K562 (cell line): ENCODE measurements around the gene LSS. TPM values are rescaled to one million over a fixed set of nuclear protein-coding genes. Genes with fewer than 3 reads are reported as not detected.

Experiments used
- ATAC-seq: fragments of 200-7000 bp; cut with Tn5 transposase; 3 replicates; pipeline ENCODE4 v1.9.1; 2020; ENCODE audit warnings: moderate library complexity
- BruUV-seq: library from RNA; stranded (reverse); fragments of 400-500 nt; replicated peaks from 2 replicates; lab custom pipeline; 2021; lab: Mats Ljungman, UMichigan
- CTCF ChIA-PET: fragments of 300-600 bp; formaldehyde crosslinking; extraction: SDS; loops from one replicate; lab custom pipeline; 2021; ENCODE audit warnings: low intra/inter-chr PET ratio; lab: Yijun Ruan, JAX
- POLR2A ChIA-PET: fragments of 300-600, 350-650 bp; sonication (Branson Sonifier 250); formaldehyde crosslinking; extraction: SDS; loops from one replicate; lab custom pipeline; 2021; ENCODE audit warnings: antibody characterized with exemption, inconsistent platforms; lab: Yijun Ruan, JAX
- DNase-seq, 4 experiments: peaks; one replicate each; pipeline versions ENCODE4 v3.0.0 to v3.0.0-alpha.2; 2011 to 2018; ENCODE audit warnings: low spot score in 3 of 4, mixed read lengths in 3 of 4; ENCODE audit errors: extremely low read depth in 1 of 4
- FAIRE-seq: peaks from 2 replicates; lab custom pipeline; 2011; peaks lifted over from hg19 to GRCh38; lab: Jason Lieb, UNC
- H2AFZ ChIP-seq: 2 replicates; pipeline ENCODE4 v1.6.0; 2011; ENCODE audit warnings: low read depth, low read length, control low read depth, inconsistent platforms
- H3K27ac ChIP-seq: fragments of 200-600 bp; 3 replicates; pipeline ENCODE4 v1.8.0; 2011; ENCODE audit warnings: low read depth, mild to moderate bottlenecking, control low read depth, inconsistent platforms, low read length, moderate library complexity, mixed read lengths; ENCODE audit errors: extremely low read depth
- H3K27me3 ChIP-seq, 2 experiments: fragments of 300-600 bp in 1 of 2; 2 replicates in 1 of 2; 3 replicates in 1 of 2; pipeline versions ENCODE4 v1.6.0 to v1.8.0; 2011; ENCODE audit warnings: inconsistent platforms in 2 of 2, low read length in 2 of 2, mild to moderate bottlenecking in 1 of 2, mixed read lengths in 1 of 2, moderate library complexity in 1 of 2; ENCODE audit not compliant: control insufficient read depth in 2 of 2, insufficient read depth in 2 of 2
- H3K36me3 ChIP-seq: fragments of 300-600 bp; 3 replicates; pipeline ENCODE4 v1.8.0; 2011; ENCODE audit warnings: mild to moderate bottlenecking, low read length, inconsistent platforms; ENCODE audit not compliant: control insufficient read depth, insufficient read depth
- H3K4me1 ChIP-seq, 2 experiments: fragments of 200-600 bp in 1 of 2; replicated peaks in 1 of 2; 2 replicates in 1 of 2; 3 replicates in 1 of 2; pipeline versions ENCODE4 v1.5.1 to v1.8.0; 2011; ENCODE audit warnings: inconsistent platforms in 2 of 2, low read length in 2 of 2, mild to moderate bottlenecking in 1 of 2, mixed read lengths in 1 of 2, moderate library complexity in 1 of 2; ENCODE audit not compliant: control insufficient read depth in 2 of 2, insufficient read depth in 2 of 2
- H3K4me2 ChIP-seq: 2 replicates; pipeline ENCODE4 v1.6.1; 2011; ENCODE audit warnings: low read length, control low read depth, inconsistent platforms, mixed read lengths; ENCODE audit not compliant: insufficient read depth
- H3K4me3 ChIP-seq: fragments of 200-600 bp; sonication (generic), shearing (Covaris generic); 2 replicates; pipeline ENCODE4 v1.5.1; 2016; ENCODE audit warnings: control low read depth, inconsistent platforms
- H3K79me2 ChIP-seq: fragments of 200-600 bp; 3 replicates; pipeline ENCODE4 v1.8.0; 2011; ENCODE audit warnings: low read length, inconsistent platforms; ENCODE audit not compliant: control insufficient read depth, insufficient read depth
- H3K9ac ChIP-seq, 2 experiments: 2 replicates each; pipeline versions ENCODE4 v1.6.0 to v1.6.1; 2011; ENCODE audit warnings: low read depth in 2 of 2, low read length in 2 of 2, control low read depth in 1 of 2, inconsistent platforms in 1 of 2, mild to moderate bottlenecking in 1 of 2, mixed read lengths in 1 of 2; ENCODE audit not compliant: insufficient read depth in 1 of 2
- H3K9me1 ChIP-seq: one replicate; pipeline ENCODE4 v1.6.0; 2011; ENCODE audit warnings: inconsistent platforms, mild to moderate bottlenecking, low read length, moderate library complexity; ENCODE audit not compliant: control insufficient read depth, insufficient read depth
- H3K9me3 ChIP-seq: replicated peaks from 2 replicates; pipeline ENCODE4 v1.5.1; 2011; ENCODE audit warnings: low read depth, low read length, inconsistent platforms; ENCODE audit not compliant: control insufficient read depth, insufficient read depth
- H4K20me1 ChIP-seq: replicated peaks from 2 replicates; pipeline ENCODE4 v1.6.1; 2011; ENCODE audit warnings: low read length, inconsistent platforms, mixed read lengths; ENCODE audit not compliant: control insufficient read depth, insufficient read depth
- CGGBP1 ChIP-seq: fragments of 250-450 bp; sonication (Bioruptor Pico); IDR thresholded peaks from 2 replicates; pipeline ENCODE4 v1.9.0; 2021; ENCODE audit warnings: mild to moderate bottlenecking
- CTBP1 ChIP-seq: fragments of 450-650 bp; IDR thresholded peaks from 2 replicates; pipeline ENCODE4 v1.6.1; 2016; ENCODE audit warnings: borderline replicate concordance
- LCOR ChIP-seq: sonication (generic); formaldehyde crosslinking; IDR thresholded peaks from 2 replicates; pipeline ENCODE4 v1.8.0; 2022; ENCODE audit warnings: mild to moderate bottlenecking, missing genetic modification reagents
- MAFG ChIP-seq: fragments of 450-650 bp; conservative IDR thresholded peaks from 2 replicates; pipeline ENCODE4 v1.6.1; 2016; ENCODE audit warnings: missing genetic modification characterization, missing compliant biosample characterization
- POLR2AphosphoS5 ChIP-seq: IDR thresholded peaks from 2 replicates; pipeline ENCODE4 v1.6.1; 2011; ENCODE audit warnings: mild to moderate bottlenecking, low read depth, low read length, moderate library complexity; ENCODE audit not compliant: control insufficient read depth, insufficient read depth
- RAD21 ChIP-seq, 2 experiments: fragments of 250-450 bp in 1 of 2; fragments of 450-650 bp in 1 of 2; sonication (Bioruptor Pico) in 1 of 2; formaldehyde crosslinking in 1 of 2; IDR thresholded peaks in 1 of 2; conservative IDR thresholded peaks in 1 of 2; 2 replicates each; pipeline versions ENCODE4 v1.4.0 to v1.8.0; 2020 to 2022; ENCODE audit warnings: mild to moderate bottlenecking in 2 of 2, moderate library complexity in 1 of 2
- RAD51 ChIP-seq: fragments of 450-650 bp; IDR thresholded peaks from 2 replicates; pipeline ENCODE4 v1.7.1; 2016; ENCODE audit warnings: low read depth, mild to moderate bottlenecking, borderline replicate concordance
- RBBP5 ChIP-seq: fragments of 200-600 bp; sonication (generic); IDR thresholded peaks from 2 replicates; pipeline ENCODE4 v1.6.1; 2012; ENCODE audit warnings: borderline replicate concordance, mild to moderate bottlenecking, low read length, control low read depth, inconsistent platforms; ENCODE audit not compliant: insufficient read depth, poor library complexity, severe bottlenecking
- RBM15 ChIP-seq: fragments of 200-400 bp; formaldehyde crosslinking; IDR thresholded peaks from 2 replicates; pipeline ENCODE4 v1.6.1; 2018; ENCODE audit warnings: mild to moderate bottlenecking, low read length, moderate library complexity; ENCODE audit not compliant: insufficient read depth
- SIN3B ChIP-seq: fragments of 450-650 bp; IDR thresholded peaks from 2 replicates; pipeline ENCODE4 v1.6.1; 2017; ENCODE audit warnings: low read depth, mild to moderate bottlenecking, moderate library complexity
- TRIM28 ChIP-seq: fragments of 450-650 bp; IDR thresholded peaks from 2 replicates; pipeline ENCODE4 v1.6.1; 2017
- USF2 ChIP-seq: sonication (generic); formaldehyde crosslinking; IDR thresholded peaks from 2 replicates; pipeline ENCODE4 v1.5.0; 2020; ENCODE audit warnings: missing genetic modification reagents
- ZNF436 ChIP-seq: fragments of 250-450, 450-650 bp; sonication (Bioruptor Pico); formaldehyde crosslinking; IDR thresholded peaks from 2 replicates; pipeline ENCODE4 v1.7.0; 2020; ENCODE audit warnings: mild to moderate bottlenecking
- ZNF785 ChIP-seq: fragments of 250-450 bp; sonication (Bioruptor Pico); IDR thresholded peaks from 2 replicates; pipeline ENCODE4 v1.4.0; 2020; ENCODE audit warnings: mild to moderate bottlenecking
- WGBS: fragments of 100-300 bp; shearing (Covaris generic); methylation state at CpG from one replicate; pipeline ENCODE4 v1.1.6; 2016; ENCODE audit warnings: low coverage, mixed read lengths; ENCODE audit not compliant: insufficient coverage; ENCODE audit errors: missing lambda C conversion rate; 5-methylcytosine and 5-hydroxymethylcytosine counted together
- in situ Hi-C: fragments of 300-500 bp; cut with MboI; formaldehyde crosslinking; loops from 4 replicates; pipeline ENCODE4 v1.15.0; 2018; ENCODE audit warnings: inconsistent platforms, mixed read lengths
- intact Hi-C: fragments of 100-400 bp; cut with micrococcal nuclease; formaldehyde crosslinking; loops from 2 replicates; pipeline ENCODE4 v1.14.2; 2022
- polyA plus RNA-seq, 8 experiments: library from polyadenylated mRNA; depleted of rRNA in 4 of 8; stranded (reverse) in 5 of 8; unstranded in 3 of 8; fragments of >200 nt; fragmentation: Nextera tagmentation in 2 of 8; fragmentation: Illumina TruSeq in 1 of 8; extraction: Ambion mirVana in 2 of 8; extraction: Trizol in 1 of 8; gene quantifications; 2 replicates each; pipeline versions ENCODE4 v1.2.1 to v1.2.3, GENCODE V29; 2011 to 2014; ENCODE audit warnings: inconsistent platforms in 1 of 8, missing spikeins in 1 of 8
- total RNA-seq, 7 experiments: library from RNA; depleted of rRNA in 6 of 7; stranded (reverse); fragments of >200 nt in 6 of 7; fragmentation: Illumina TruSeq in 2 of 7; extraction: Trizol in 2 of 7; gene quantifications; 2 replicates each; pipeline versions ENCODE4 v1.2.1 to v1.2.3, GENCODE V29; 2011 to 2021; ENCODE audit warnings: low replicate concordance in 1 of 7

The LSS gene
- total and polyA plus RNA-seq, 9 of the 15 experiments (the other 6 are each of a cell fraction or from before 2014, with no cell fraction given) = 2.2 to 89.5 (median 37.4) TPM

- no peak overlapping the region; the same call in 2 of the 3 replicates for H3K27ac ChIP-seq
- H2AFZ ChIP-seq = no peak overlapping the region
- peak overlapping the region in 1 of 2 experiments; percentile 18; a peak in 1 of 4 replicates for H3K9ac ChIP-seq
- ATAC-seq = no peak; the same call in 2 of the 3 replicates
- intact Hi-C loops = no loop called here
- in situ Hi-C loops = no loop called here
- ChIA-PET POLR2A (interaction anchor here (0.9 to 2.7 kb wide), 6 partner anchors 9 to 28 kb away, joined by 3 to 13 read pairs (median 6); no protein-coding TSS in a partner anchor), CTCF (no interaction called here)
- no peak overlapping the region for H3K4me3 ChIP-seq
- no peaks in the 10 kb centered on the region for H3K9me1 ChIP-seq
- H3K9me3 ChIP-seq = no peaks in the 10 kb centered on the region
- FAIRE-seq = no peak
- no TSS peak for BruUV-seq
- H3K36me3 ChIP-seq = peaks cover 96% of the 10 kb centered on the region
- 82% methylated on average over 3 of the region's 3 CpGs for WGBS
- DNase-seq = no peak
- no peak for TF ChIP-seq MAFG (tag)
- TF ChIP-seq ZNF785 (CRISPR knock-in tag) = no peak
- TF ChIP-seq CTBP1 = no peak
- no peak for TF ChIP-seq RBM15
- TF ChIP-seq USF2 (CRISPR knock-in tag) = no peak
- no peak for TF ChIP-seq RAD51
- no peak for TF ChIP-seq LCOR (CRISPR knock-in tag)
- no peak for TF ChIP-seq RBBP5
- no peak for TF ChIP-seq ZNF436 (CRISPR knock-in tag)
- TF ChIP-seq TRIM28 = no peak
- TF ChIP-seq SIN3B = no peak
- no peak for TF ChIP-seq CGGBP1 (CRISPR knock-in tag)
- TF ChIP-seq POLR2AphosphoS5 = no peak; the same call in 1 of the 2 replicates
- no peak for TF ChIP-seq RAD21 (CRISPR knock-in tag; conservative IDR thresholded peaks at IDR 0.05 in 1 of 2, IDR thresholded peaks at IDR 0.05 in 1 of 2)
- no peaks in the 10 kb centered on the region; the same call in 1 of the 3 replicates for H3K79me2 ChIP-seq
- H4K20me1 ChIP-seq = 0 out of 2 replicates have a peak, but pooled peaks cover 11% of the 10 kb centered on the region
- H3K4me1 ChIP-seq = peaks cover 7 to 9% of the 10 kb centered on the region in 2 experiments; a peak in 4 of 5 replicates
- no peaks in the 10 kb centered on the region for H3K27me3 ChIP-seq
- no peak overlapping the region for H3K4me2 ChIP-seq
These were observed 15.4 kb upstream of the LSS start for GRCh38 chr21:46243960-46244361.
